GM10847 (cell line): ENCODE results near the gene SETD3.

Experiments
- POLR2A ChIP-seq: IDR thresholded peaks from 2 replicates; pipeline ENCODE4 v1.6.1; 2011; ENCODE audit not compliant: insufficient read length; ENCODE audit errors: extremely low read depth

The SETD3 gene

DNA sequence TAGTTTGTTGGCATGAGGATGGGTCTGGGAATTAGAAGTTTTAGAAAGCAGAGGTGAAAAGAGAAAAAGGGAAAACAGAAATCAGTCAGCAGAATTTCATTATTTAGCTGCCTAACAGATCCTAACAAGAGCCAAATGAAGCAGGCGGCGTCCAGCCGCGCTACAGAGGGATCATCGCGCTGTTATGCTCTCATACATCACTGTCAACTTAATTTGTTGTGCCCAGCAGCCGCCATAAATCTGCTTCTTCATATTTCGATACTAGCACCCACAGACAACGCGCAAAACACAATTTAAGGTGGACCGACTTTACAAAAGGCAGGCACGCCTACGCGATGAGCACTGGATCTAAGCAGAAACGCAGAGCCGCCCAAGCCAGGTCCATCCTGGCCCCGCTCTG is 66.7 kb downstream of the SETD3 start:
- TF ChIP-seq POLR2A, result no peak

DNA sequence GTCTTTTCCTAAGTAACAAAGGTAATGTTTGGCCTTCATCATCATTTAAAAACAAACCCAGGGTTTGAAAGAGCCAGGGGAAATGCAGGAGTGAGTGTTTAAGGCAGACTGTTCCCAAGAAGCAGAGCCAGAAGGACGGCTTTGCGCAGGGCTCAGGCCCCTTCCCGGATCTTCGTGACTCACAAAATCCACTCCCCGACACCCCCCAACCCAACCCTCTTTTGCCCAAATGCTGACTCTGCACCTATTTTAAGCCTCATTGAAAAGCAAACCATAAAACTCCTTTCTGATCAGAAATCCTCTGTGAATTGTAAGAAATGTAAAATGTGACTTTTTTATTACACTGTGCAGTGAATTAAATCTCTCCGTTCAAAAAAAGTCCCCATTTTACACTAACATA is 67.5 kb downstream of the SETD3 start:
- TF ChIP-seq POLR2A, result no peak

- no peak for TF ChIP-seq POLR2A
Measured at GRCh38 chr14:99412117-99413061, 68.3 kb downstream of the SETD3 start.

- no peak for TF ChIP-seq POLR2A
Measured at GRCh38 chr14:99410019-99410418, 70.6 kb downstream of the SETD3 start.

DNA sequence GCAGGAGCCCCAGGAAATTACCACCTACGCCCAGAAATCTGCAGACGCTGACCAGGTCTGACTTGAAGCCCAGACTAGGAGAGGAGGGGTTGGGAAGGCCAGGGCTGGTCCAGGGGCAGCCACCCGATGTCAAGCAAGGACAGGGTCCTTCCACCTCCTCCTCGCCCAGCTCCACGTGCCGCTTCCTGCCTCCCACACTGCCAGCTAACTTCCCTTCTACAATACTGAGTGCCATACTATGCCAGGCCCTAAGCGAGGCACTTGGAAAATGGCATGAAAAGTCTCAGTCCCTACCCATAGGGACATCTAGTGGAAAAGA is 71.7 kb downstream of the SETD3 start:
- no peak for TF ChIP-seq POLR2A

DNA sequence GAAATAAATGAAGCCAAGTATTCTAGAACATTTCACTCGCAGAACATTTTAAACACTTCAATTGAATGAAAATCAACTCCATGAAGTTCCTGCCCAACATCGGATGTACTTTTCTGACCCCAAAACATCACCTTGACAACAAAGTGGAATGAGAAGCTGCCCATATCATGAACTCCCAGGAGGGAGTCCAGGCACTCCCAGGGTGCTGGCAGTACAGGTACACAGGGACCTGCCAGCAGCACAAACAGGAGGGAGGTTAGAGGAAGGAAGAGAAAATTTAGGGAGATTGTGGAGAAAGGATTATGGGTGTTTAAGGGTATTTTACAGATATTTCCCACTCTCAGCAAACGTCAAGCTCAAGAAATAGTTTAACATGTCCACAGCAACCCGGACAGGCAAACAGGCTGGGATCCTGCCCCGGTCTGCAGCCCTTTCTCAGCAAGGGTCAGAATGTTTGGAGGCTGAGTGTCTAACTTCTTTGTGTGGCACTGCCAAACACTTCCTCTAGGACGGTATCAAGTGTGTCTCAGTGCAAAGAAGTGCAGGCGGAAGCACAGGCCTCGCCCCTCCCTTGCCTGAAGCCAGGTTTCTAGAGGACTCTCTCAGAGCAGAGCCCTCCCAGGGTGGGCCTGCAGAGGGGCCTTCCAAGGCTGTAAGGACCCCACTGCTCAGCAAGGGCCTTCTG is 72.2 kb downstream of the SETD3 start:
- no peak for TF ChIP-seq POLR2A

DNA sequence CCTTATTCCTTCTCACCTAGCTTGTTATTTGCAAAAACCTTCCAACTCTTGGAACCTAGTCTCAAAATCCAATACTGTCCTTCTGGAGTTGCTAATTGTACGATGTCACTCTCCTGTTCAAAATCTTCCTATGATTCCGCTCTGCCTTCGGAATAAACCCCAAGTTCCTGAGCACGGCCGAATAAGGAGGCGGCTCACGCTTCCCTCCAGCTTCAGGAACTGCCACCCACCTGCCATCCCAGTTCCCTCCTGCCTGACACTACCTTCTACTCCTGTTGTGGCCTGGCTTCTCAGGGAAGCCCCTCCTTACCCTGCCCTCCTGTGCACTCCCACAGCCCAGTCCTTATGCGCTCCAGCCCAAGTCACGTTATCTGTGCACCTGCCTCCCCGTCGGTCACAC is 73.2 kb downstream of the SETD3 start:
- TF ChIP-seq POLR2A, result no peak

DNA sequence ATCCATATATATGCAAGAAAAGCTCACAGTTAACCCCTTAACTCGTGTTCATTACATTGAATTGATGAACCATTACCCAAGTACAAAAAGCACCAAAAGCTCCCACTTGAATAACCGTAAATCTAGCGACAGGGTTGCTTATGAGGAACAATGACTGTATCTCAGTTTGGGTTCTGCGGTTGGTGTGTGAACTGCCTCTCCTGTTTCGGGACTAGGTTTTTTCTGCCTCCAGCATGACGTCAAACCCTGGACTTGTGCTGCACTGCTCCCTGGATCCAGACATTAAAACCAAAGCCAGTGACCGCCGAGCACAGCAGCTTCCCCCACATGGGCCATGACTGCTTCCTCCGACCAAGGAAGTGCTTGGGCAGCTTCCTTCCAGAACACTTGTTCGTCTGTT is 77.7 kb downstream of the SETD3 start:
- TF ChIP-seq POLR2A, result no peak

- no peak for TF ChIP-seq POLR2A
Measured at GRCh38 chr14:99402285-99402648, 78.4 kb downstream of the SETD3 start.

DNA sequence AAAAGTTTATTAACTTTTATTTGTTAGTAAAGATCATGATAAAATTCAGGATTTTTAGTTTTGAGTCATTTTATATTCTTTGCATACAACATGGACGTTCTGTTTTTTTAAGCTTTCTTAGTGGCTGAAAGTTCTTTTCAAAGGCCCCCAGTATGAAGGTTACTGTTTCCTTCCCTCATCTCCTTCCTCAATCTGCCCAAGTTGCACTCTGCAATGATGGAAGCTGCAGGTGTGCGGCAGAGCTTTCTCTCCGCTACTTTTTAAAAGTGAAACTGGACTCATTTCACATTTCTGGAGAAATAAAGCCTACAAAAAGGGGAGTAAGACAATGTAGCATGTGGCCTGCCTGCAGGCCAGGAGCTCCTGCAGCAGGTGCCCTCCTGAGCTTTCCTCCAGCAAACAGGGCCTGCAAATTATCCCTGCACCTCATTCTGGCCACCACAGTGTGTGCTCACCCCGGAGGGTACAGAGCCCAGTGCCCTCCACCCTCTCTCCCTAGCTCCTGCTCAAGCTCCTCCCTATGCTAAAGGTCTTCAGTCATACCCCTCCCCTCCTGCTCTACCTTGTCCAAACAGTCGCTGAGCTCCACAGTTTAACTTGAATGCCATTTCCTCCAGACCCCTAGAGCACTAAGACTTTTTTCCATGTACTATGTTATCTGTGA is 78.9 kb downstream of the SETD3 start:
- no peak for TF ChIP-seq POLR2A

DNA sequence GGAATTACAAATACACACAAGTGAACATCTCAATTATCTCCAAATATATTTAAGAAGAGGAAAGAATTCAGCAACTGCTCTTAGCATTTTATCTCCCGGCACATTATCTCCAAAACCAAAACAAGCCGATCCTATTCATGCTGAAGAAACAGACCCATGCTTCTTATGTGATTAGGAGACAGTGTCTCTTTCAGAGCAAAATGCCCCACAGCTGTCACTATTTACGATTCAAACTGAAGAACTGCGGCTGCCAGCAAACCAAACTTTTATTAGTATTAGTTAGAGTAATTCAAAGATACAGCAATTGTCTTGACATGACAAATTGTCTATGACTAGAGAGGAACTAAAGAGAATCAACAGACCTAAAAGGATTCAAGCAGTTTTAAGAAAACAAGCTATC is 79.4 kb downstream of the SETD3 start:
- no peak for TF ChIP-seq POLR2A

- no peak for TF ChIP-seq POLR2A
Measured at GRCh38 chr14:99397698-99398097, 83.0 kb downstream of the SETD3 start.

DNA sequence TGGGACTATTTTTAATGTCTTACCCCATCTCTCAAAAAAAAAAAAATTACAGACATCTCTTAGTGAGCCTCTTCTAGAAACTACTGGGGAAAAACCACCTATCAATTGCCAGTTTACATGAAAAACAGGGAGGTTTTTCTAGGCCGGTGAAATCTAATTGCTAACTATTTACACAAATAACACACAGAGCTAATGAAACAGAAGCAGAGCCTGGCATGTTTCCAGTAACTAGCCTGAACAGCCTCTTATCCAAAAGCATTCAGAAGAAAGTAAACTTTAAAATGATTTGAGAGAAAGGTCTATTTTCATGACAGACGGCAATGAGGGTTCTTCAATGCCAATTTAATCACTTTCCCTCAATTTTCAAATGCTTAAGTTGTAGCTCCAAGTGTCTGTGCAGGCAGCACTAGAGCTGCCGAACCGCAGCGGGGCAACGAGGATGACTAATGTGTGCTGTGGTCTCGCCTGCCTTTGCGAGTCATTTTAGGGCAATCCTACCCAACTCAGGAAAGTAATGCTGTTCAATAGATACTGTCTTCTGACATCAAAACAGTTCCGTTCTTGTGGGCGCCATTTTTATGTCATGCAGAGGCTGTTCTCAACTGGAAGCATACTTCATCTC is 84.6 kb downstream of the SETD3 start:
- no peak for TF ChIP-seq POLR2A

- TF ChIP-seq POLR2A, result no peak
Measured at GRCh38 chr14:99394602-99395156, 86.0 kb downstream of the SETD3 start.

GRCh38 chr14:99393059-99393655 is 87.5 kb downstream of the SETD3 start:
- TF ChIP-seq POLR2A, result no peak
